A673 (cell line): ENCODE data around the gene PNPT1. TPM values are rescaled to one million over a fixed set of nuclear protein-coding genes. Genes with fewer than 3 reads are reported as not detected.
"Not testable (repeated sequence)": the region's sequence is repeated elsewhere in the genome, so short reads cannot be mapped to it uniquely, and the experiment has no call there.

Experiments
- BruUV-seq: library from RNA; stranded (reverse); fragments of 400-500 nt; replicated peaks from 2 replicates; lab custom pipeline; 2021; lab: Mats Ljungman, UMichigan
- CTCF ChIA-PET: fragments of 300-600 bp; sonication (Branson Sonifier 250); formaldehyde crosslinking; loops from one replicate; lab custom pipeline; 2022; ENCODE audit warnings: antibody characterized with exemption; lab: Charles Lee
- POLR2A ChIA-PET: fragments of 300-600 bp; sonication (Branson Sonifier 250); formaldehyde crosslinking; loops from one replicate; lab custom pipeline; 2022; ENCODE audit warnings: antibody characterized with exemption; ENCODE audit not compliant: low non-redundant PET; lab: Charles Lee
- DNase-seq: peaks from one replicate; pipeline ENCODE4 v3.0.0-alpha.2; 2015; ENCODE audit warnings: low spot score
- H3K27ac ChIP-seq: fragments of 200-600 bp; sonication (generic); 2 replicates; pipeline ENCODE4 v1.5.1; 2016; ENCODE audit warnings: mixed run types, low read depth, mild to moderate bottlenecking, mixed read lengths, antibody characterized with exemption, low read length; ENCODE audit not compliant: poor library complexity, severe bottlenecking
- H3K27me3 ChIP-seq: fragments of 200-600 bp; sonication (generic); replicated peaks from 2 replicates; pipeline ENCODE4 v1.6.1; 2017; ENCODE audit warnings: mixed run types, low read depth, mild to moderate bottlenecking, mixed read lengths, antibody characterized with exemption, low read length; ENCODE audit not compliant: insufficient read depth, poor library complexity
- H3K36me3 ChIP-seq: fragments of 200-600 bp; sonication (generic); 2 replicates; pipeline ENCODE4 v1.6.1; 2016; ENCODE audit warnings: mixed run types, mild to moderate bottlenecking, mixed read lengths, antibody characterized with exemption, low read length; ENCODE audit not compliant: insufficient read depth, poor library complexity, severe bottlenecking
- H3K4me1 ChIP-seq: fragments of 200-600 bp; sonication (generic); 2 replicates; pipeline ENCODE4 v1.6.1; 2017; ENCODE audit warnings: mixed run types, mild to moderate bottlenecking, mixed read lengths, antibody characterized with exemption, low read length; ENCODE audit not compliant: insufficient read depth, poor library complexity, severe bottlenecking
- H3K4me3 ChIP-seq: fragments of 200-600 bp; sonication (generic); 2 replicates; pipeline ENCODE4 v1.5.1; 2016; ENCODE audit warnings: low read depth, mixed run types, mild to moderate bottlenecking, mixed read lengths, low read length; ENCODE audit not compliant: poor library complexity, severe bottlenecking
- H3K9me3 ChIP-seq: fragments of 200-600 bp; sonication (generic); 2 replicates; pipeline ENCODE4 v1.6.1; 2016; ENCODE audit warnings: mixed run types, low read depth, mild to moderate bottlenecking, mixed read lengths, antibody characterized with exemption, low read length; ENCODE audit not compliant: poor library complexity, severe bottlenecking
- EZH2 ChIP-seq: fragments of 200-600 bp; sonication (generic); IDR thresholded peaks from 2 replicates; pipeline ENCODE4 v1.6.1; 2017; ENCODE audit warnings: borderline replicate concordance, low read depth, mild to moderate bottlenecking, mixed read lengths, antibody characterized with exemption, low read length; ENCODE audit not compliant: poor library complexity, severe bottlenecking
- intact Hi-C: fragments of 100-400 bp; cut with micrococcal nuclease; formaldehyde crosslinking; loops from one replicate; pipeline ENCODE4 v1.10.0; 2022; ENCODE audit not compliant: unreplicated experiment
- total RNA-seq: library from RNA; stranded (reverse); gene quantifications from 2 replicates; pipeline ENCODE4 v1.2.3, GENCODE V29; 2021
- TF ChIP-seq, protein P1 (sequence below): fragments of 300-800, 200-600 bp; sonication (generic); conservative IDR thresholded peaks from 2 replicates; pipeline ENCODE4 v1.5.1; 2017; ENCODE audit warnings: low read depth, mild to moderate bottlenecking, antibody characterized with exemption, low read length, moderate library complexity, mixed read lengths

PNPT1 gene
- total RNA-seq, 1 experiment from 2014 or later, result 53.3 TPM

- no peak for DNase-seq
- no peaks in the 10 kb centered on the region for H3K27me3 ChIP-seq
- H3K4me1 ChIP-seq, result no peaks in the 10 kb centered on the region
- H3K27ac ChIP-seq, result no peak overlapping the region
- ChIA-PET POLR2A (no interaction called here), CTCF (no interaction called here)
- H3K36me3 ChIP-seq, result peaks cover 31% of the 10 kb centered on the region
- no peaks in the 10 kb centered on the region for H3K9me3 ChIP-seq
- BruUV-seq, result no TSS peak
- TF ChIP-seq EZH2, result no peak
- TF ChIP-seq, protein P1, sequence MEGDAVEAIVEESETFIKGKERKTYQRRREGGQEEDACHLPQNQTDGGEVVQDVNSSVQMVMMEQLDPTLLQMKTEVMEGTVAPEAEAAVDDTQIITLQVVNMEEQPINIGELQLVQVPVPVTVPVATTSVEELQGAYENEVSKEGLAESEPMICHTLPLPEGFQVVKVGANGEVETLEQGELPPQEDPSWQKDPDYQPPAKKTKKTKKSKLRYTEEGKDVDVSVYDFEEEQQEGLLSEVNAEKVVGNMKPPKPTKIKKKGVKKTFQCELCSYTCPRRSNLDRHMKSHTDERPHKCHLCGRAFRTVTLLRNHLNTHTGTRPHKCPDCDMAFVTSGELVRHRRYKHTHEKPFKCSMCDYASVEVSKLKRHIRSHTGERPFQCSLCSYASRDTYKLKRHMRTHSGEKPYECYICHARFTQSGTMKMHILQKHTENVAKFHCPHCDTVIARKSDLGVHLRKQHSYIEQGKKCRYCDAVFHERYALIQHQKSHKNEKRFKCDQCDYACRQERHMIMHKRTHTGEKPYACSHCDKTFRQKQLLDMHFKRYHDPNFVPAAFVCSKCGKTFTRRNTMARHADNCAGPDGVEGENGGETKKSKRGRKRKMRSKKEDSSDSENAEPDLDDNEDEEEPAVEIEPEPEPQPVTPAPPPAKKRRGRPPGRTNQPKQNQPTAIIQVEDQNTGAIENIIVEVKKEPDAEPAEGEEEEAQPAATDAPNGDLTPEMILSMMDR, result no peak
- H3K4me3 ChIP-seq, result no peak overlapping the region
- intact Hi-C loops, result no loop called here
Measured at GRCh38 chr2:55601849-55602248, 91.8 kb downstream of the PNPT1 start.

DNA sequence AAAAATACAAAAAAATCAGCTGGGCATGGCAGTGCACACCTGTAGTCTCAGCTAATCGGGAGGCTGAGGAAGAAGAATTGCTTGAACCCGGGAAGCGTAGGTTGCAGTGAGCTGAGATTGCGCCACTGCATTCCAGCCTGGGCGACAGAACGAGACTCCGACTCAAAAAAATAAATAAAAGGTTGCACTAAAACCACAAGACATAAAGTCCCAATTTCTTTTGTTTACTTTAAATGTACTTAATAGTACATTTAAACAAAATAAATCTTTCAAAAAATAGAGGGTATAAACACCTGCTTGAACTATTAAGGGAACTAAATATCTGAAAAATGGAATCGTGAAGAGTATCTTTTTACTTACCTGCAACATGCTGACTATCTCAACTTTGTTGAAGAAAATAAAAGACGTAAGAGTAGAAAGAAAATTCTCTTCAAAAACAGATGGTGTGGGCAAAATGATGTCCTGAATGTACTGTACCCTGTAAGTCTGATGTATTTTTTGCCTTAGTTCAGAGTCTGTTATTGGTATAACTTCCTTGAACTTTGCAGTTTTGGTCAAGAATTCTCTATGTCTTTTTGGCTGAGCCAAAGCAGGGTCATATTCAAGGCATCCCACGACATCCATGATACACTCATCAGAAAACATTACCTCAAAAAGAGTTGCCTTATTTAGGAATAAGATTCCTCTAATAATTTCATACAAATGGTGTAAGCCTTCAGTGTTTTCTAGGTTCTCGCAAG is 95.4 kb downstream of the PNPT1 start:
- Histone ChIP-seq H3K4me1 (no peaks in the 10 kb centered on the region), H3K4me3 (no peak overlapping the region), H3K27me3 (no peaks in the 10 kb centered on the region), H3K9me3 (no peaks in the 10 kb centered on the region), H3K27ac (no peak overlapping the region), H3K36me3 (peaks cover 31% of the 10 kb centered on the region)
- intact Hi-C loops, result no loop called here
- BruUV-seq, result no TSS peak
- CTCF ChIA-PET, result no interaction called here
- POLR2A ChIA-PET, result no interaction called here
- DNase-seq, result no peak
- TF ChIP-seq, protein P1, result no peak
- TF ChIP-seq EZH2, result no peak

DNA sequence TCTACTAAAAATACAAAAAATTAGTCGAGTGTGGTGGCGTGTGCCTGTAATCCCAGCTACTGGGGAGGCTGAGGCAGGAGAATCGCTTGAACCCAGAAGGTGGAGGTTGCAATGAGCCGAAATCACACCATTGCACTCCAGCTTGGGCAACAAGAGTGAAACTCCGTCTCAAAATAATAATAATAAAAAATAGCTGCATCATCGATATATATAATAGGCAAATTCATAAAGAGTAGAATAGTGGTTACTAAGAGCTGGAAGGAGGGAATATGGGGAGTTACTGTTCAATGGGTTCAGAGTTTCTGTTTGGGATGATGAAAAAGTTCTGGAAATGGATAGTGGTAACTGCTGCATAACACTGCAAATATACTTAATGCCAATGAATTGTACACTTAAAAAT is 96.8 kb downstream of the PNPT1 start:
- H3K9me3 ChIP-seq, POLR2A ChIA-PET, H3K27me3 ChIP-seq, CTCF ChIA-PET, H3K4me3 ChIP-seq, DNase-seq, intact Hi-C loops, H3K27ac ChIP-seq, BruUV-seq, H3K4me1 ChIP-seq: not testable (repeated sequence)
- H3K36me3 ChIP-seq, result peaks cover 17% of the 10 kb centered on the region

DNA sequence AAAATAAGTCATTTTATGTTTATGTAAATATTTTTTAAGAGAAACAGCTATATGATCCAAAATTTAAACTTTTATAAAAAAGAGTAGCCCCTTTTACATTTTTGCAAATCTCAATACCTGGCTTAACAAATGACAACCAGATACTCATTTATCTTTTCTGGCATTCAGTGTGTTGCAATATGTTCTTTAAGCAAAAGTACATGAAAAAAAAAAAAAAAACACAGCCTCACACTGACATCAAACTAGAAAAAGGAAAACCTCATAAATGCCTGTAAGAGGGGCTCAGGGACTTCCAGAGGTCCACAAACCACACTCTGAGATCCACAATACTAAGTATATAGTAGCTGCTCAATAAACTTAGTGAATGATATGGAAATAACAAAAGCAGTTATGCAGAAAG is 98.1 kb downstream of the PNPT1 start:
- intact Hi-C loops, result no loop called here
- no peak overlapping the region for H3K27ac ChIP-seq
- no peaks in the 10 kb centered on the region for H3K9me3 ChIP-seq
- no peaks in the 10 kb centered on the region for H3K27me3 ChIP-seq
- no peak for DNase-seq
- ChIA-PET CTCF (no interaction called here), POLR2A (no interaction called here)
- no TSS peak for BruUV-seq
- TF ChIP-seq, protein P1, result no peak
- TF ChIP-seq EZH2, result no peak
- peaks cover 4% of the 10 kb centered on the region for H3K4me1 ChIP-seq
- H3K36me3 ChIP-seq, result peaks cover 14% of the 10 kb centered on the region
- no peak overlapping the region for H3K4me3 ChIP-seq
